PC-9 (cell line): ENCODE results near the gene INTS1. TPM values are rescaled to one million over a fixed set of nuclear protein-coding genes. Genes with fewer than 3 reads are reported as not detected.

Experiments used
- BruUV-seq: library from RNA; stranded (reverse); fragments of 400-500 nt; replicated peaks from 2 replicates; lab custom pipeline; 2021; lab: Mats Ljungman, UMichigan
- CTCF ChIA-PET: fragments of 300-600 bp; sonication (Branson Sonifier 250); formaldehyde crosslinking; loops from one replicate; lab custom pipeline; 2022; ENCODE audit warnings: antibody characterized with exemption; lab: Charles Lee
- POLR2A ChIA-PET: fragments of 300-600 bp; sonication (Branson Sonifier 250); formaldehyde crosslinking; loops from one replicate; lab custom pipeline; 2022; ENCODE audit warnings: antibody characterized with exemption; ENCODE audit not compliant: unreplicated experiment; lab: Charles Lee
- DNase-seq, 2 experiments: peaks; one replicate each; pipeline versions ENCODE4 v3.0.0 to v3.0.0-alpha.2; 2015 to 2022; ENCODE audit warnings: mixed read lengths in 1 of 2
- H2AFZ ChIP-seq: fragments of 200-600 bp; sonication (generic); 2 replicates; pipeline ENCODE4 v1.8.1; 2017; ENCODE audit warnings: antibody characterized with exemption
- H3F3A ChIP-seq: fragments of 200-600 bp; sonication (generic); 2 replicates; pipeline ENCODE4 v1.8.1; 2017; ENCODE audit warnings: antibody characterized with exemption, mild to moderate bottlenecking, low read depth; ENCODE audit not compliant: insufficient read depth
- H3K27ac ChIP-seq: fragments of 200-600 bp; sonication (generic); 2 replicates; pipeline ENCODE4 v1.6.1; 2016; ENCODE audit warnings: mixed run types
- H3K27me3 ChIP-seq: fragments of 200-600 bp; sonication (generic); 2 replicates; pipeline ENCODE4 v1.6.1; 2016; ENCODE audit warnings: low read depth, mixed run types; ENCODE audit not compliant: insufficient read depth
- H3K36me3 ChIP-seq: fragments of 200-600 bp; sonication (generic); 2 replicates; pipeline ENCODE4 v1.6.1; 2016; ENCODE audit warnings: low read depth, mixed run types
- H3K4me1 ChIP-seq: fragments of 200-600 bp; sonication (generic); replicated peaks from 2 replicates; pipeline ENCODE4 v1.6.1; 2016; ENCODE audit warnings: mixed run types; ENCODE audit not compliant: insufficient read depth
- H3K4me2 ChIP-seq: fragments of 200-600 bp; sonication (generic); 2 replicates; pipeline ENCODE4 v1.6.1; 2017; ENCODE audit warnings: mixed run types
- H3K4me3 ChIP-seq: fragments of 200-600 bp; sonication (generic); 2 replicates; pipeline ENCODE4 v1.6.1; 2016; ENCODE audit warnings: mixed run types
- H3K79me2 ChIP-seq: fragments of 200-600 bp; sonication (generic); 2 replicates; pipeline ENCODE4 v1.6.1; 2017; ENCODE audit warnings: low read depth, mixed run types
- H3K9me2 ChIP-seq: fragments of 200-600 bp; sonication (generic); 2 replicates; pipeline ENCODE4 v1.8.1; 2017; ENCODE audit warnings: mild to moderate bottlenecking; ENCODE audit not compliant: insufficient read depth
- H3K9me3 ChIP-seq: fragments of 200-600 bp; sonication (generic); 2 replicates; pipeline ENCODE4 v1.8.1; 2016; ENCODE audit warnings: low read depth; ENCODE audit not compliant: insufficient read depth
- H4K20me1 ChIP-seq: fragments of 200-600 bp; sonication (generic); 2 replicates; pipeline ENCODE4 v1.8.1; 2017; ENCODE audit not compliant: insufficient read depth
- CTCF ChIP-seq: fragments of 200-600 bp; sonication (generic); conservative IDR thresholded peaks from 2 replicates; pipeline ENCODE4 v1.6.1; 2017; ENCODE audit warnings: mixed run types, antibody characterized with exemption, mild to moderate bottlenecking, moderate library complexity
- EZH2 ChIP-seq: fragments of 200-600 bp; sonication (generic); IDR thresholded peaks from 2 replicates; pipeline ENCODE4 v1.8.0; 2017; ENCODE audit warnings: antibody characterized with exemption, low read depth
- intact Hi-C: fragments of 100-400 bp; cut with micrococcal nuclease; formaldehyde crosslinking; loops from one replicate; pipeline ENCODE4 v1.10.0; 2022; ENCODE audit not compliant: unreplicated experiment
- total RNA-seq: library from RNA; stranded (reverse); gene quantifications from 2 replicates; pipeline ENCODE4 v1.2.3, GENCODE V29; 2021

The INTS1 gene
- total RNA-seq, 1 experiment from 2014 or later = 124 TPM

GRCh38 chr7:1438821-1439220, 65.4 kb downstream of the INTS1 start:
- DNase-seq = no peak
- TF ChIP-seq EZH2 = no peak
- no peak for TF ChIP-seq CTCF
- Histone ChIP-seq H3K4me2 (no peak overlapping the region), H2AFZ (no peak overlapping the region), H3K27me3 (no peaks in the 10 kb centered on the region), H3K4me3 (no peak overlapping the region), H3K4me1 (no peaks in the 10 kb centered on the region), H3F3A (peaks cover 19% of the 10 kb centered on the region), H3K9me3 (no peaks in the 10 kb centered on the region), H3K9me2 (no peaks in the 10 kb centered on the region), H3K27ac (no peak overlapping the region), H3K79me2 (no peaks in the 10 kb centered on the region), H4K20me1 (0 out of 2 replicates have a peak, but pooled peaks cover 4% of the 10 kb centered on the region), H3K36me3 (no peaks in the 10 kb centered on the region; the same call in 1 of the 2 replicates)
- POLR2A ChIA-PET = no interaction called here
- intact Hi-C loops = no loop called here
- CTCF ChIA-PET = no interaction called here
- no TSS peak for BruUV-seq

DNA sequence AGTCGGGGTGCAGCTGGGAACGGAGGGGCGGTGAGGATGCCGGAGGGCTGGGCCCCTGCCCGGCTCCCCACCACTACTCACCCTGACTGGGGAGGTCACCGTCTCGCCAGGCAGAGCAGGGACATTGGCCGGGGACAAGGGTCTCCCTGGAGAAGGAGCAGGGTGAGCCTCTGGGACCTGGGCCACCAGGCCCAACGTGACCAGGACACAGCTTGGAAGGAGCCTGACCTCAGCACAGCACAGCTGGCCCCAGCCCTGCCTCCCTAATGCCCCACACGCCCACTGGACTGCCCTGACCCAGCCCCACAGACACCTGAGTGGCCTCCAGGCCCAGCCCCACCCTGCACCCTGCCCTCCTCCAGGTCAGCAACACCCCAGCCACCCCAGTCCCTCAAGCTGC, 66.0 kb downstream of the INTS1 start:
- H3K9me3 ChIP-seq = no peaks in the 10 kb centered on the region
- H3K36me3 ChIP-seq = no peaks in the 10 kb centered on the region; the same call in 1 of the 2 replicates
- TF ChIP-seq CTCF (no peak), EZH2 (no peak)
- H3K27me3 ChIP-seq = no peaks in the 10 kb centered on the region
- no peak overlapping the region for H3K27ac ChIP-seq
- ChIA-PET POLR2A (no interaction called here), CTCF (no interaction called here)
- no peak for DNase-seq
- H3K9me2 ChIP-seq = no peaks in the 10 kb centered on the region
- no peaks in the 10 kb centered on the region for H3K79me2 ChIP-seq
- no peaks in the 10 kb centered on the region for H3K4me1 ChIP-seq
- intact Hi-C loops = no loop called here
- BruUV-seq = no TSS peak
- 0 out of 2 replicates have a peak, but pooled peaks cover 4% of the 10 kb centered on the region for H4K20me1 ChIP-seq
- peaks cover 19% of the 10 kb centered on the region for H3F3A ChIP-seq
- H2AFZ ChIP-seq = no peak overlapping the region
- no peak overlapping the region for H3K4me2 ChIP-seq
- no peak overlapping the region for H3K4me3 ChIP-seq

DNA sequence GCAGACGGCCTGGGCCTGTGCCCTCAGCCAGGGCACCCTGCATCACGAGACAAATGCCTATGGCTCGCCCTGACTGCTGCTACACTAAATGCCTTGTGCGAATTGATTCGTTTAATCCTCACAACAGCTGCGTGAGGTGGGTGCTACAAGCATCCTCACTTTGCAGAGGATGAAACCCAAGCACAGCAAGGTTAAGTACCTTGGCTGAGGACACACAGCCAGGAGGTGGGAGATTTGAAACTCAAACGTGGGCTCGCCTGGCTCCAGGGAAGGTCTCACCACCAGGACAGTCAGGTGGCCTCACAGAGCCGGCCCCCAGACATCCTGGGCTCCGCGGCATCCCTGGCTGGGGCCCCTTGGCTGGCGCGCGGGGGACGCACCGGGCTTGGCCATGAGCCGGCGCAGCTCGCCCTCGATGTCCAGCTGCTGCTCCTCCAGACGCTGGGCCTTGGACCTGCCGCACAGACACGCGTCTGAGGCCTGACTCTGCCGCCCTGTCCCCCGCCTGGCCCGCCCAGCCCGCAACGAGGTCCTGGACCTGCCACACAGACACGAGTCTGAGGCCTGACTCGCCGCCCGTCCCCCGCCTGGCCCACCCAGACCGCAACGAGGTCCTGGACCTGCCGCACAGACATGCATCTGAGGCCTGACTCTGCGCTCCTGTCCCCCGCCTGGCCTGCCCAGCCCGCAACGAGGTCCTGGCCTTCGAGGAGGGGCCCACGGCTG, 66.9 kb downstream of the INTS1 start:
- Histone ChIP-seq H4K20me1 (0 out of 2 replicates have a peak, but pooled peaks cover 4% of the 10 kb centered on the region), H2AFZ (no peak overlapping the region), H3K27me3 (no peaks in the 10 kb centered on the region), H3F3A (peaks cover 19% of the 10 kb centered on the region), H3K4me1 (no peaks in the 10 kb centered on the region), H3K9me2 (no peaks in the 10 kb centered on the region), H3K4me3 (no peak overlapping the region), H3K36me3 (no peaks in the 10 kb centered on the region; the same call in 1 of the 2 replicates), H3K4me2 (no peak overlapping the region), H3K79me2 (no peaks in the 10 kb centered on the region), H3K9me3 (no peaks in the 10 kb centered on the region), H3K27ac (no peak overlapping the region)
- ChIA-PET POLR2A (no interaction called here), CTCF (no interaction called here)
- no peak for DNase-seq
- BruUV-seq = no TSS peak
- intact Hi-C loops = no loop called here
- TF ChIP-seq CTCF = no peak
- no peak for TF ChIP-seq EZH2
